Measurements from ENCODE around the gene KLF18. TPM values are rescaled to one million over a fixed set of nuclear protein-coding genes. Genes with fewer than 3 reads are reported as not detected.

Gene KLF18
- total RNA-seq, 1 donor from 2014 or later, result not detected

- Histone ChIP-seq H3K36me3 (no peaks in the 10 kb centered on the region), H3K4me1 (no peaks in the 10 kb centered on the region), H3K27ac (no peak overlapping the region), H3K27me3 (ENCODE audit: low read depth) (no peaks in the 10 kb centered on the region), H3K4me3 (no peak overlapping the region), H3K9me3 (no peaks in the 10 kb centered on the region)
- intact Hi-C loops (cut with DNase I), result no loop called here
- TF ChIP-seq CTCF (IDR thresholded peaks at IDR 0.05), result no peak
- ATAC-seq (no peak), DNase-seq (no peak)
Measured at GRCh38 chr1:44111861-44112260, 29.6 kb downstream of the KLF18 start.

GRCh38 chr1:44110916-44111315, 30.5 kb downstream of the KLF18 start:
- DNase-seq (no peak), ATAC-seq (no peak)
- intact Hi-C loops (cut with DNase I), result no loop called here
- no peaks in the 10 kb centered on the region for H3K27me3 ChIP-seq (ENCODE audit: low read depth)
- TF ChIP-seq CTCF (IDR thresholded peaks at IDR 0.05), result no peak
- H3K4me3 ChIP-seq, result no peak overlapping the region
- no peaks in the 10 kb centered on the region for H3K4me1 ChIP-seq
- H3K27ac ChIP-seq, result no peak overlapping the region
- no peaks in the 10 kb centered on the region for H3K36me3 ChIP-seq
- H3K9me3 ChIP-seq, result no peaks in the 10 kb centered on the region

GRCh38 chr1:44108971-44109370, 32.5 kb downstream of the KLF18 start:
- Histone ChIP-seq H3K4me3 (no peak overlapping the region), H3K36me3 (no peaks in the 10 kb centered on the region), H3K9me3 (no peaks in the 10 kb centered on the region), H3K4me1 (no peaks in the 10 kb centered on the region), H3K27ac (no peak overlapping the region), H3K27me3 (ENCODE audit: low read depth) (no peaks in the 10 kb centered on the region)
- ATAC-seq (no peak), DNase-seq (no peak)
- no peak for TF ChIP-seq CTCF (IDR thresholded peaks at IDR 0.05)
- intact Hi-C loops (cut with DNase I), result no loop called here

GRCh38 chr1:44108241-44108640, 33.2 kb downstream of the KLF18 start:
- Histone ChIP-seq H3K4me3 (no peak overlapping the region), H3K4me1 (no peaks in the 10 kb centered on the region), H3K27ac (no peak overlapping the region), H3K9me3 (no peaks in the 10 kb centered on the region), H3K27me3 (ENCODE audit: low read depth) (no peaks in the 10 kb centered on the region), H3K36me3 (no peaks in the 10 kb centered on the region)
- intact Hi-C loops (cut with DNase I), result no loop called here
- DNase-seq (no peak), ATAC-seq (no peak)
- no peak for TF ChIP-seq CTCF (IDR thresholded peaks at IDR 0.05)

- no peak overlapping the region for H3K4me3 ChIP-seq
- H3K27ac ChIP-seq, result no peak overlapping the region
- no peaks in the 10 kb centered on the region for H3K9me3 ChIP-seq
- H3K36me3 ChIP-seq, result no peaks in the 10 kb centered on the region
- ATAC-seq (no peak), DNase-seq (no peak)
- no peaks in the 10 kb centered on the region for H3K27me3 ChIP-seq (ENCODE audit: low read depth)
- intact Hi-C loops (cut with DNase I), result no loop called here
- TF ChIP-seq CTCF (IDR thresholded peaks at IDR 0.05), result no peak
- H3K4me1 ChIP-seq, result no peaks in the 10 kb centered on the region
Measured at GRCh38 chr1:44105810-44106209, 35.6 kb downstream of the KLF18 start.

All from lower lobe of right lung (tissue), 2 donors.